Measurements from ENCODE around the gene GUCA1C.

Gene GUCA1C

GRCh38 chr3:108907194-108907593 is 46.5 kb downstream of the GUCA1C start:
- no peak for DNase-seq

GRCh38 chr3:108899530-108899929 is 54.1 kb downstream of the GUCA1C start:
- DNase-seq = no peak

GRCh38 chr3:108897883-108898282 is 55.8 kb downstream of the GUCA1C start:
- no peak for DNase-seq

- no peak for DNase-seq
Measured at GRCh38 chr3:108894981-108895380, 58.7 kb downstream of the GUCA1C start.

GRCh38 chr3:108891833-108892232 is 61.8 kb downstream of the GUCA1C start:
- DNase-seq = no peak

- no peak for DNase-seq
Measured at GRCh38 chr3:108887777-108888176, 65.9 kb downstream of the GUCA1C start.

GRCh38 chr3:108887121-108887520 is 66.6 kb downstream of the GUCA1C start:
- no peak for DNase-seq

- DNase-seq = no peak
Measured at GRCh38 chr3:108883373-108883772, 70.3 kb downstream of the GUCA1C start.

- DNase-seq = no peak
Measured at GRCh38 chr3:108882762-108883161, 70.9 kb downstream of the GUCA1C start.

- no peak for DNase-seq
Measured at GRCh38 chr3:108879915-108880314, 73.8 kb downstream of the GUCA1C start.

- no peak for DNase-seq
Measured at GRCh38 chr3:108877901-108878300, 75.8 kb downstream of the GUCA1C start.

- no peak for DNase-seq
Measured at GRCh38 chr3:108863799-108864135, 89.9 kb downstream of the GUCA1C start.

GRCh38 chr3:108862865-108863798 is 90.5 kb downstream of the GUCA1C start:
- DNase-seq = no peak

GRCh38 chr3:108861401-108861800 is 92.3 kb downstream of the GUCA1C start:
- DNase-seq = no peak
